HepG2 (cell line): ENCODE measurements around the gene DLEC1. TPM values are rescaled to one million over a fixed set of nuclear protein-coding genes. Genes with fewer than 3 reads are reported as not detected.

Experiments
- ATAC-seq: fragments of 200-7000 bp; cut with Tn5 transposase; 3 replicates; pipeline ENCODE4 v1.9.1; 2020; ENCODE audit warnings: mild to moderate bottlenecking, moderate library complexity
- BruUV-seq: library from RNA; stranded (reverse); fragments of 400-500 nt; replicated peaks from 2 replicates; lab custom pipeline; 2021; lab: Mats Ljungman, UMichigan
- CTCF ChIA-PET: fragments of 300-600 bp; formaldehyde crosslinking; extraction: SDS; loops from one replicate; lab custom pipeline; 2021; ENCODE audit warnings: low total read pairs, inconsistent platforms, low intra/inter-chr PET ratio; lab: Yijun Ruan, JAX
- POLR2A ChIA-PET: fragments of 350-600 bp; sonication (Branson Sonifier 250); formaldehyde crosslinking; loops from one replicate; lab custom pipeline; 2020; ENCODE audit warnings: antibody characterized with exemption, inconsistent platforms; lab: Yijun Ruan, JAX
- DNase-seq: peaks from one replicate; pipeline ENCODE4 v3.0.0-alpha.2; 2015; ENCODE audit warnings: low spot score
- FAIRE-seq: peaks from 3 replicates; lab custom pipeline; 2011; peaks lifted over from hg19 to GRCh38; lab: Jason Lieb, UNC
- H2AFZ ChIP-seq: one replicate; pipeline ENCODE4 v1.6.1; 2011; ENCODE audit warnings: low read length, inconsistent platforms
- H3K27ac ChIP-seq: fragments of 300-600 bp; 3 replicates; pipeline ENCODE4 v1.8.0; 2011; ENCODE audit warnings: mixed run types, mild to moderate bottlenecking, mixed read lengths, low read length, inconsistent platforms; ENCODE audit not compliant: insufficient read depth; ENCODE audit errors: extremely low read length
- H3K27me3 ChIP-seq, 2 experiments: fragments of 200-600 bp in 1 of 2; 2 replicates in 1 of 2; 3 replicates in 1 of 2; pipeline versions ENCODE4 v1.6.0 to v1.8.0; 2011; ENCODE audit warnings: low read length in 2 of 2, mild to moderate bottlenecking in 2 of 2, moderate library complexity in 2 of 2, inconsistent platforms in 1 of 2; ENCODE audit not compliant: insufficient read depth in 2 of 2, control insufficient read depth in 1 of 2
- H3K36me3 ChIP-seq, 2 experiments: fragments of 200-600 bp in 1 of 2; replicated peaks in 1 of 2; 2 replicates in 1 of 2; 3 replicates in 1 of 2; pipeline versions ENCODE4 v1.5.1 to v1.8.0; 2011; ENCODE audit warnings: low read length in 2 of 2, inconsistent platforms in 1 of 2; ENCODE audit not compliant: insufficient read depth in 2 of 2, control insufficient read depth in 1 of 2
- H3K4me1 ChIP-seq: 2 replicates; pipeline ENCODE4 v1.5.1; 2012; ENCODE audit warnings: low read length, inconsistent platforms; ENCODE audit not compliant: insufficient read depth
- H3K4me2 ChIP-seq: 2 replicates; pipeline ENCODE4 v1.6.0; 2011; ENCODE audit warnings: low read depth, low read length, inconsistent platforms
- H3K4me3 ChIP-seq, 3 experiments: fragments of 200-600 bp in 1 of 3; sonication (generic), shearing (Covaris generic) in 1 of 3; replicated peaks in 1 of 3; 2 replicates each; pipeline ENCODE4 v1.5.1; 2011 to 2016; ENCODE audit warnings: low read length in 3 of 3, inconsistent platforms in 2 of 3, low read depth in 2 of 3, mild to moderate bottlenecking in 2 of 3, control low read depth in 1 of 3, mixed read lengths in 1 of 3; ENCODE audit not compliant: insufficient read depth in 1 of 3
- H3K79me2 ChIP-seq: one replicate; pipeline ENCODE4 v1.6.1; 2011; ENCODE audit warnings: low read length, inconsistent platforms; ENCODE audit not compliant: insufficient read depth
- H3K9ac ChIP-seq: 2 replicates; pipeline ENCODE4 v1.6.0; 2011; ENCODE audit warnings: mild to moderate bottlenecking, low read depth, low read length, inconsistent platforms; ENCODE audit not compliant: insufficient read depth
- H3K9me3 ChIP-seq: 2 replicates; pipeline ENCODE4 v1.5.1; 2012; ENCODE audit warnings: mild to moderate bottlenecking, low read length
- H4K20me1 ChIP-seq: 2 replicates; pipeline ENCODE4 v1.6.0; 2011; ENCODE audit warnings: inconsistent platforms, mild to moderate bottlenecking, low read length, moderate library complexity; ENCODE audit not compliant: insufficient read depth
- CAMTA2 ChIP-seq: sonication (generic); formaldehyde crosslinking; IDR thresholded peaks from 2 replicates; pipeline ENCODE4 v1.4.0; 2020; ENCODE audit warnings: mild to moderate bottlenecking, missing genetic modification reagents, borderline replicate concordance
- DBP ChIP-seq: sonication (generic); formaldehyde crosslinking; IDR thresholded peaks from 2 replicates; pipeline ENCODE4 v1.4.0; 2020; ENCODE audit warnings: missing genetic modification reagents; ENCODE audit errors: not compliant biosample characterization
- ELF4 ChIP-seq: sonication (generic); formaldehyde crosslinking; IDR thresholded peaks from 2 replicates; pipeline ENCODE4 v1.5.0; 2020; ENCODE audit warnings: missing genetic modification reagents, mild to moderate bottlenecking, moderate library complexity, borderline replicate concordance
- FLYWCH1 ChIP-seq: sonication (generic); formaldehyde crosslinking; IDR thresholded peaks from 2 replicates; pipeline ENCODE4 v1.8.1; 2023; ENCODE audit warnings: mild to moderate bottlenecking, missing genetic modification reagents
- KDM4B ChIP-seq: sonication (generic); formaldehyde crosslinking; IDR thresholded peaks from 2 replicates; pipeline ENCODE4 v1.4.0; 2020; ENCODE audit warnings: missing genetic modification reagents
- NFYC ChIP-seq: IDR thresholded peaks from 2 replicates; pipeline ENCODE4 v1.6.1; 2016; ENCODE audit warnings: missing genetic modification reagents, missing compliant biosample characterization
- RBM39 ChIP-seq: fragments of 200-400 bp; formaldehyde crosslinking; IDR thresholded peaks from one replicate; pipeline ENCODE4 v1.6.1; 2018; ENCODE audit warnings: antibody characterized with exemption, mild to moderate bottlenecking, low read depth, low read length; ENCODE audit not compliant: poor library complexity, severe bottlenecking
- SMAD3 ChIP-seq: sonication (generic); formaldehyde crosslinking; IDR thresholded peaks from 2 replicates; pipeline ENCODE4 v1.4.0; 2020; ENCODE audit warnings: missing genetic modification reagents
- TMF1 ChIP-seq: sonication (generic); formaldehyde crosslinking; IDR thresholded peaks from 2 replicates; pipeline ENCODE4 v1.8.1; 2022; ENCODE audit warnings: low read depth, missing genetic modification reagents
- TOE1 ChIP-seq: sonication (generic); formaldehyde crosslinking; IDR thresholded peaks from 2 replicates; pipeline ENCODE4 v1.4.0; 2020; ENCODE audit warnings: mild to moderate bottlenecking, missing genetic modification reagents
- ZNF264 ChIP-seq: sonication (generic); formaldehyde crosslinking; IDR thresholded peaks from 2 replicates; pipeline ENCODE4 v1.4.0; 2020; ENCODE audit warnings: missing genetic modification reagents
- ZNF513 ChIP-seq: sonication (generic); formaldehyde crosslinking; conservative IDR thresholded peaks from 2 replicates; pipeline ENCODE4 v1.5.0; 2020; ENCODE audit warnings: missing genetic modification reagents
- ZNF7 ChIP-seq: IDR thresholded peaks from 2 replicates; pipeline ENCODE4 v1.6.1; 2016; ENCODE audit warnings: missing biosample characterization, missing genetic modification reagents
- WGBS: methylation state at CpG from one replicate; pipeline ENCODE4 v1.1.6; 2017; ENCODE audit warnings: low lambda C conversion rate; 5-methylcytosine and 5-hydroxymethylcytosine counted together
- in situ Hi-C: cut with HindIII; loops from 2 replicates; pipeline ENCODE4 v1.10.0; 2017; ENCODE audit warnings: low pct_unique_long_range_greater_than_20kb; ENCODE audit not compliant: extremely low pct_ligation_motif_present
- intact Hi-C: fragments of 100-400 bp; cut with micrococcal nuclease; formaldehyde crosslinking; loops from one replicate; pipeline ENCODE4 v1.10.0; 2022; ENCODE audit not compliant: unreplicated experiment
- polyA plus RNA-seq, 8 experiments: library from polyadenylated mRNA; depleted of rRNA in 3 of 8; stranded (reverse) in 7 of 8; unstranded in 1 of 8; fragments of >200 nt; fragmentation: Illumina TruSeq in 4 of 8; extraction: Trizol in 4 of 8; gene quantifications; 2 replicates each; pipeline versions ENCODE4 v1.2.1 to v1.2.3, GENCODE V29; 2011 to 2016; ENCODE audit warnings: low read depth in 4 of 8, missing spikeins in 1 of 8, mixed read lengths in 1 of 8; ENCODE audit not compliant: insufficient read depth in 1 of 8
- total RNA-seq, 5 experiments: library from RNA; depleted of rRNA; stranded (reverse); fragments of >200 nt; fragmentation: Illumina TruSeq; extraction: Trizol; gene quantifications; 2 replicates each; pipeline ENCODE4 v1.2.3, GENCODE V29; 2016; ENCODE audit warnings: low read depth in 1 of 5
- TF ChIP-seq, protein P1 (sequence below): sonication (generic); formaldehyde crosslinking; IDR thresholded peaks from 2 replicates; pipeline ENCODE4 v1.5.0; 2020; ENCODE audit warnings: missing genetic modification reagents
- TF ChIP-seq, protein P2 (sequence below): IDR thresholded peaks from 2 replicates; pipeline ENCODE4 v1.6.1; 2018; ENCODE audit warnings: missing genetic modification reagents, mild to moderate bottlenecking, missing compliant biosample characterization

Gene DLEC1
- total and polyA plus RNA-seq, 2 of the 13 experiments (the other 11 are each of a cell fraction or from before 2014, with no cell fraction given): 0.09 TPM; not detected in 1

DNA sequence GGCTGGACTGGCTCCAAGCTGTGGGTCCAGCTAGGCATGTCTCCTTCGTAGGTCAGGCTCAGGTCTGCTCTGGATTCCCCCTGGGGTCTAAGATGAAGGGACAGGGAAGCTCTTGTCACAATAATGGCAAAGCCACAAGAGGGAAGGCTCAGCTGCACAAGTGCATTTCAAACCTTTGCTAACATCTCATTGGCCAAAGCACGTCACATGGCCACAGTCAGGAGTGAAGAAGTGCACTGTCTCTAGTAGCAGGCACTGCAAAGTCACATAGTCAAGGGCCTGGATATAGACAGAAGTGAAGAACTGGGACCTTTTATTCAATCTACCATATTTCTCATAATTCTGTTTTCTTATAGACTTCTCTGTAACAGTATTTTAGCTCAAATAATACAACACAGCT lies 20.1 kb downstream of the DLEC1 start:
- Histone ChIP-seq H2AFZ (no peak overlapping the region), H3K9me3 (no peaks in the 10 kb centered on the region), H3K9ac (no peak overlapping the region), H3K79me2 (no peaks in the 10 kb centered on the region), H3K27me3 (peaks cover 0 to 1% of the 10 kb centered on the region in 2 experiments; a peak in 1 of 5 replicates), H3K36me3 (no peaks in the 10 kb centered on the region), H4K20me1 (no peaks in the 10 kb centered on the region), H3K4me2 (no peak overlapping the region), H3K4me3 (no peak overlapping the region), H3K27ac (no peak overlapping the region), H3K4me1 (peaks cover 30% of the 10 kb centered on the region)
- FAIRE-seq (no peak), ATAC-seq (no peak), DNase-seq (no peak)
- in situ Hi-C loops (no loop called here), intact Hi-C loops (no loop called here)
- TF ChIP-seq NFYC (CRISPR knock-in tag) (peak; percentile 59), ELF4 (CRISPR knock-in tag) (no peak)
- BruUV-seq: no TSS peak
- WGBS: 68% methylated on average over 2 of the region's 2 CpGs
- CTCF ChIA-PET: no interaction called here
- POLR2A ChIA-PET: no interaction called here

DNA sequence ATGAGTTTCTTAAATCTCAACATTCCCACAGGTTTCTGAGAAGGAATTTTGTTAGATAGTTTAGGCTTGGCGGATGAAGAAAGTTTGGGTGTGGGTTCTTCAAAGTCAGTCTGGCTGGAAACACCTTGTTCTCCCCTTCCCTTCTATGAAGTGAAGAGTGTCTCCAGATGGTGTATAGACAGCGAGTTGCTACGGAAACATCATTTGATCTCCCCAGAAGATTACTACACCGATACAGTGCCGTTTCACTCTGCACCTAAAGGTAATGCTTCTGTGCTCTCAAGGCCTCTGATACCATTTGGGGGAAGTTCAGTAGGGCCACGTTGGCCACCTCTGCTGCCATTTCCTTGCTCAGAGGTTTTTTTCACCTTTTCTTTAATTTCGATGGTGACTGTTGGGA lies 20.6 kb downstream of the DLEC1 start:
- DNase-seq (no peak), FAIRE-seq (no peak)
- no TSS peak for BruUV-seq
- POLR2A ChIA-PET: no interaction called here
- in situ Hi-C loops: no loop called here
- no peak overlapping the region for H3K4me2 ChIP-seq
- CTCF ChIA-PET: no interaction called here
- WGBS: 64% methylated on average over 7 of the region's 7 CpGs
- peaks cover 26% of the 10 kb centered on the region for H3K4me1 ChIP-seq
- H3K27me3 ChIP-seq: peaks cover 0 to 1% of the 10 kb centered on the region in 2 experiments; a peak in 1 of 5 replicates
- no peaks in the 10 kb centered on the region for H3K36me3 ChIP-seq
- H3K79me2 ChIP-seq: no peaks in the 10 kb centered on the region
- no peak overlapping the region for H3K4me3 ChIP-seq
- no peaks in the 10 kb centered on the region for H3K9me3 ChIP-seq
- no peak overlapping the region for H2AFZ ChIP-seq
- TF ChIP-seq KDM4B (CRISPR knock-in tag) (no peak), TOE1 (CRISPR knock-in tag) (no peak), FLYWCH1 (CRISPR knock-in tag) (no peak), DBP (no peak), RBM39 (no peak), ZNF264 (CRISPR knock-in tag) (no peak), SMAD3 (CRISPR knock-in tag) (no peak), TMF1 (CRISPR knock-in tag) (no peak), ZNF7 (CRISPR knock-in tag) (no peak), ZNF513 (CRISPR knock-in tag) (no peak), CAMTA2 (no peak)
- TF ChIP-seq, protein P1, sequence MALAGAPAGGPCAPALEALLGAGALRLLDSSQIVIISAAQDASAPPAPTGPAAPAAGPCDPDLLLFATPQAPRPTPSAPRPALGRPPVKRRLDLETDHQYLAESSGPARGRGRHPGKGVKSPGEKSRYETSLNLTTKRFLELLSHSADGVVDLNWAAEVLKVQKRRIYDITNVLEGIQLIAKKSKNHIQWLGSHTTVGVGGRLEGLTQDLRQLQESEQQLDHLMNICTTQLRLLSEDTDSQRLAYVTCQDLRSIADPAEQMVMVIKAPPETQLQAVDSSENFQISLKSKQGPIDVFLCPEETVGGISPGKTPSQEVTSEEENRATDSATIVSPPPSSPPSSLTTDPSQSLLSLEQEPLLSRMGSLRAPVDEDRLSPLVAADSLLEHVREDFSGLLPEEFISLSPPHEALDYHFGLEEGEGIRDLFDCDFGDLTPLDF (CRISPR knock-in tag): no peak
- TF ChIP-seq, protein P2, sequence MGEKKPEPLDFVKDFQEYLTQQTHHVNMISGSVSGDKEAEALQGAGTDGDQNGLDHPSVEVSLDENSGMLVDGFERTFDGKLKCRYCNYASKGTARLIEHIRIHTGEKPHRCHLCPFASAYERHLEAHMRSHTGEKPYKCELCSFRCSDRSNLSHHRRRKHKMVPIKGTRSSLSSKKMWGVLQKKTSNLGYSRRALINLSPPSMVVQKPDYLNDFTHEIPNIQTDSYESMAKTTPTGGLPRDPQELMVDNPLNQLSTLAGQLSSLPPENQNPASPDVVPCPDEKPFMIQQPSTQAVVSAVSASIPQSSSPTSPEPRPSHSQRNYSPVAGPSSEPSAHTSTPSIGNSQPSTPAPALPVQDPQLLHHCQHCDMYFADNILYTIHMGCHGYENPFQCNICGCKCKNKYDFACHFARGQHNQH (CRISPR knock-in tag): no peak
- TF ChIP-seq, all 625 proteins: peak for 0
- no peaks in the 10 kb centered on the region for H4K20me1 ChIP-seq
- no peak for ATAC-seq
- intact Hi-C loops: no loop called here
- H3K9ac ChIP-seq: no peak overlapping the region
- no peak overlapping the region for H3K27ac ChIP-seq
